ENCODE results near the gene OR13J1.
"Not testable (repeated sequence)": the region's sequence is repeated elsewhere in the genome, so short reads cannot be mapped to it uniquely, and the experiment has no call there.

Gene OR13J1

DNA sequence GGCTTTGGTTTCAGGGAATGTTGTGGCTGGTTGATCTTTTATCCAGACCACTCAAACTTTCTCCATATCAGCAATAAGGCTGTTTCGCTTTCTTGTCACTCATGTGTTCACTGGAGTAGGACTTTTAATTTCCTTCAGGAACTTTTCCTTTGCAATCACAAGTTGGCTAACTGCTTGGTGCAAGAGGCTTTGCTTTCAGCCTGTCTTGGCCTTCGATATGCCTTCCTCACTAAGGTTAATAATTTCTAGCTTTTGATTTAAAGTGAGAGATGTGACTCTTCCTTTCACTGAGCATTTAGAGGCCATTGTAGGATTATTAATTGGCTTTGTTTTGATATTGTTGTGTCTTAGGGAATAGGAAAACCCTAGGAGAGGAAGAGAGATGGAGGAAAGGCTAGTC, 28.8 kb upstream of the OR13J1 start:
- DNase-seq (ENCODE audit: insufficient read length, low spot score) (no peak), FAIRE-seq (no peak)
- TF ChIP-seq, protein P1, sequence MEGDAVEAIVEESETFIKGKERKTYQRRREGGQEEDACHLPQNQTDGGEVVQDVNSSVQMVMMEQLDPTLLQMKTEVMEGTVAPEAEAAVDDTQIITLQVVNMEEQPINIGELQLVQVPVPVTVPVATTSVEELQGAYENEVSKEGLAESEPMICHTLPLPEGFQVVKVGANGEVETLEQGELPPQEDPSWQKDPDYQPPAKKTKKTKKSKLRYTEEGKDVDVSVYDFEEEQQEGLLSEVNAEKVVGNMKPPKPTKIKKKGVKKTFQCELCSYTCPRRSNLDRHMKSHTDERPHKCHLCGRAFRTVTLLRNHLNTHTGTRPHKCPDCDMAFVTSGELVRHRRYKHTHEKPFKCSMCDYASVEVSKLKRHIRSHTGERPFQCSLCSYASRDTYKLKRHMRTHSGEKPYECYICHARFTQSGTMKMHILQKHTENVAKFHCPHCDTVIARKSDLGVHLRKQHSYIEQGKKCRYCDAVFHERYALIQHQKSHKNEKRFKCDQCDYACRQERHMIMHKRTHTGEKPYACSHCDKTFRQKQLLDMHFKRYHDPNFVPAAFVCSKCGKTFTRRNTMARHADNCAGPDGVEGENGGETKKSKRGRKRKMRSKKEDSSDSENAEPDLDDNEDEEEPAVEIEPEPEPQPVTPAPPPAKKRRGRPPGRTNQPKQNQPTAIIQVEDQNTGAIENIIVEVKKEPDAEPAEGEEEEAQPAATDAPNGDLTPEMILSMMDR (IDR thresholded peaks at IDR 0.05; ENCODE audit: insufficient read depth, missing control alignments) = no peak

DNA sequence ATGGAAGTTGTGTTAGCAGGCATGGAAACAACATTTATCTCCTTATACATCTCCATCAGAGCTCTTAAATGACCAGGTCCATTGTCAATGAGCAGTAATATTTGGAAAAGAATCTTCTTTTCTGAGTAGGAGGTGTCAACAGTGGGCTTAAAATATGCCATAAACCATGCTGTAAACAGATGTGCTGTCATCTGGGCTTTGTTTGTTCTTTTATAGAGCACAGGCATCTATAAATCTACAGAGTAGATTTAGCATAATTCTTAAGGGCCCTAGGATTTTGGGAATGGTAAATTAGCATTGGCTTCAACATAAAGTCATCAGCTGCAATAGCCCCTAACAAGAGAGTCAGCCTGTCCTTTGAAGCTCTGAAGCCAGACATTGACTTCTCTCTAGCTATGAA, 28.1 kb upstream of the OR13J1 start:
- DNase-seq (ENCODE audit: insufficient read length, low spot score) (no peak), FAIRE-seq (no peak)
- TF ChIP-seq, protein P1 (IDR thresholded peaks at IDR 0.05; ENCODE audit: insufficient read depth, missing control alignments) = no peak

DNA sequence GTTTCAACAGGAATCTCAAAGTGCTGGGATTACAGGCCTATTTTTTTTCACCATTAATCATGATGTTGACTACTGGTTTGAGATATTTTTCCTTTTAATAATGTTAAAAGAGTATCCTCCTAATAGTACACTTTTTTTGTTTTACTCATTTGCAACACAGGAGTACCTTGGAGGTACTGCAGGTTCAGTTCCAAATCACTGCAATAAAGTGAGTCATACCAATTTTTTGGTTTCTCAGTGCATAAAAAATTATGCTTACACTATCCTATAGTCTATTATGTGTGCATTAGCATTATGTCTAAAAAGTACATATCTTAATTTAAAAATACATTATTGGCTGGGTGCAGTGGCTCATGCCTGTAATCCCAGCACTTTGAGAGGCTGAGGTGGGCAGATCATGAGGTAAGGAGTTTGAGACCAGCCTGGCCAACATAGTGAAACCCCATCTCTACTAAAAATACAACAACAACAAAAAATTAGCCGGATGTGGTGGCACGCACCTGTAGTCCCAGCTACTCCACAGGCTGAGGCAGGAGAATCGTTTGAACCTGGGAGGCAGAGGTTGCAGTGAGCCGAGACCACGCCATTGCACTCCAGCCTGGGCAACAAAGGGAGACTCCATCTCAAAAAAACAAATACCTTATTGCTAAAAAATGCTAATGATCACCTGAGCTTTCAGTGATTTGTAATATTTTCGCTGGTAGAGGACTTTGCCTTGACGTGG, 27.3 kb upstream of the OR13J1 start:
- DNase-seq (ENCODE audit: insufficient read length, low spot score); FAIRE-seq: not testable (repeated sequence)

DNA sequence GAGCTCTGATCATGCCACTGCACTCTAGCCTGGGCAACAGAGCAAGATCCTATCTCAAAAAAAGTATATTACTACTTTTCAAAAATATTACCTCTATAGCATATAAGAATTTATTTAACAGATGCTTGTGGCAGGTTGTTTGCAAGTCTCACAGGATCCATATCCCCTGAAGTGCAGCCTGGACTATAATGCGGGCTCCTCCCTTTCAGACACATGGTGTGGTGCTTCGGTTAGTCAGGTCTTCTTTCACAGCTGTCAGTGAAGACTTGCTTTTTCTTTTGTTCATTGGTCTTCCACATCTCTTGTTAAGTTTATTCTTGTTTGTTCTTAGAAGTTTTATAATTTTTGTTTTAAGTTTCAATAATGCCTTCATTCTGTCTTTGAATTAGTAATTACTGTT, 26.4 kb upstream of the OR13J1 start:
- TF ChIP-seq, protein P1 (IDR thresholded peaks at IDR 0.05; ENCODE audit: insufficient read depth, missing control alignments) = no peak
- FAIRE-seq (no peak), DNase-seq (ENCODE audit: insufficient read length, low spot score) (no peak)

DNA sequence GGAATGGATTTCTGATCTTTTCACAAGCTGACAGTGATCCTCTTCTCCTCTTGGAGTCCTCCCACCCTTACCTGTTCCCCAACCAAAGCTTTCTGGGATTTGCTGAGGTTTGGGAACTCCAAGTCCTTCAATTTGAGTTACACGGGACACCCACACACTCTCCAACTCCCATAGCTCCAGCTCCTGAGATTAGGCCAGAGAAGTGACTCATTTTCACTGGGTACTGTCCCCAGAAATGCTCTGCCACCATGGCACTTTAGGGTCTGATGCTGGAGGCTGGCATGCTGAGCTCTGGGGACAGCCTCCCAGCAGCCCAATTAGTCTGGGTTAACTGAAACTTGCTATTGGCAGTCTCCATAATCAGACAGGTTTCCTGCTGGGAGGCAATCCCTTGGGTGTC, 21.9 kb upstream of the OR13J1 start:
- no peak for FAIRE-seq
- TF ChIP-seq, protein P1 (IDR thresholded peaks at IDR 0.05; ENCODE audit: insufficient read depth, missing control alignments) = no peak
- no peak for DNase-seq (ENCODE audit: insufficient read length, low spot score)

DNA sequence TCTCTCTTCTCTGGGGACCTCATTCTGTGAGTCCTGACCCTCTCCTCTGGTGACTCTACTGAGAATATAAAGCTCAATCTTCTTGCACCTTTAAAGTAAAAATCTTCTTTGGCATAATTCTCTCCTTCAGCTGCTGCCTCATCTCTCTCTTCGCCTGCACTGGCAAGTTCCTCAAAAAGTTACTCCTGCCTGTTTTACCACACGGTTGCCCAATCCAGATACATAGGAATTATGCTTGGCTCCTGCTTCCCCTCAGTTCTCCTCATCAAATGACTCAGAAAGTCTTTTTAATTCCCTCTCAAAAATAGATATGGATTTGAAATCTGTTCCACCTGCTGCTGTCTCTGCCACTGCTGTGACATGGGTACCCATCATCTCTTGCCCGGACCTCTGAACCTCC, 21.4 kb upstream of the OR13J1 start:
- no peak for FAIRE-seq
- TF ChIP-seq, protein P1 (IDR thresholded peaks at IDR 0.05; ENCODE audit: insufficient read depth, missing control alignments) = no peak
- no peak for DNase-seq (ENCODE audit: insufficient read length, low spot score)

DNA sequence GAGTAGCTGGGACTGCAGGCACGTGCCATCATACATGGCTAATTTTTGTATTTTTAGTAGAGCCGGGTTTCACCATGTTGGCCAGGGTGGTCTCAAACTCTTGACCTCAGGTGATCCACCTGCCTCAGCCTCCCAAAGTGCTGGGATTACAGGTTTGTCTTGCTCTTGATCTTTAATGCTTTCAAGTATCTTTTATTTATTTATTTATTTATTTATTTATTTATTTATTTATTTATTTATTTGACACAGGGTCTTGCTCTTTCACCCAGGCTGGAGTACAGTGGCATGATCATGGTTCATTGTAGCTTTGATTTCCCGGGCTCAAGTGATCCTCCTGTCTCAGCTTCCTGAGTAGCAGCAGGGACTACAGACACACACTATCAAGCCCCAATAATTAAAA, 14.7 kb upstream of the OR13J1 start:
- not testable (repeated sequence) for FAIRE-seq; DNase-seq (ENCODE audit: insufficient read length, low spot score)

DNA sequence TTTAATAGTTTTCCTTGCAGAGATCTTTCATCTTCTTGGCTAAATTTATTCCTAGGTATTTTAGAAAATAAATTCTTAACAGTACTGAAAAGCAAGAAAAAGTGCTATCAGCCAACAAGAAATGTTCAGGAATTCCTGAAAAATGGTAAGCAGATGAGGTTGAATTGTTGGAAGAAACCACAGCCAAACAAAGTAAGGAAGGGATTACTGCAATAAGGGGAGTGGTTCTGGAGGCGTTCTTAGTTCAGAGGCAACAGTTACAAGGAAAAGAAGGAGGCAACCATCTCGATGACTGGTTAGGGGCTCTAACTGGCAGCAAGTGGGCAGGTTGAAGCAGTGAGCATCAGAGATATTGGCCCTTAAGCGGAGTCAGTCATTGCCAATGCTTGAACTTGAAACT, 12.8 kb upstream of the OR13J1 start:
- FAIRE-seq = no peak
- no peak for DNase-seq (ENCODE audit: insufficient read length, low spot score)
- TF ChIP-seq, protein P1 (IDR thresholded peaks at IDR 0.05; ENCODE audit: insufficient read depth, missing control alignments) = no peak
